H1 (cell line): ENCODE measurements around the gene ULK1. TPM values are rescaled to one million over a fixed set of nuclear protein-coding genes. Genes with fewer than 3 reads are reported as not detected.

ENCODE experiments used
- CTCF ChIA-PET: fragments of 300-600 bp; sonication (Branson Sonifier 250); formaldehyde crosslinking; loops from one replicate; lab custom pipeline; 2021; ENCODE audit not compliant: partially characterized antibody; lab: Charles Lee
- POLR2A ChIA-PET: fragments of 300-600 bp; sonication (Branson Sonifier 250); formaldehyde crosslinking; loops from one replicate; lab custom pipeline; 2021; ENCODE audit warnings: inconsistent platforms; ENCODE audit not compliant: partially characterized antibody; lab: Charles Lee
- DNase-seq, 2 experiments: peaks; one replicate each; pipeline versions ENCODE4 v3.0.0 to v3.0.0-alpha.2; 2010 to 2022; ENCODE audit warnings: low spot score in 2 of 2, low read depth in 1 of 2, mixed read lengths in 1 of 2
- FAIRE-seq: peaks from 2 replicates; lab custom pipeline; 2011; peaks lifted over from hg19 to GRCh38; lab: Jason Lieb, UNC
- H2AFZ ChIP-seq: 2 replicates; pipeline ENCODE4 v1.8.1; 2012; ENCODE audit warnings: low read length, inconsistent platforms
- H2AK5ac ChIP-seq: 2 replicates; pipeline ENCODE4 v1.6.1; 2013; ENCODE audit warnings: low read depth, low read length
- H2BK120ac ChIP-seq: replicated peaks from 2 replicates; pipeline ENCODE3; 2013; ENCODE audit warnings: low read depth, low read length, inconsistent platforms
- H2BK12ac ChIP-seq: 2 replicates; pipeline ENCODE4 v1.6.1; 2013; ENCODE audit warnings: low read depth, low read length
- H2BK15ac ChIP-seq: 2 replicates; pipeline ENCODE4 v1.6.1; 2013; ENCODE audit warnings: low read length
- H2BK20ac ChIP-seq: 2 replicates; pipeline ENCODE4 v1.6.1; 2013; ENCODE audit warnings: low read length
- H2BK5ac ChIP-seq: 2 replicates; pipeline ENCODE4 v1.6.1; 2013; ENCODE audit warnings: low read depth, low read length
- H3K14ac ChIP-seq: 2 replicates; pipeline ENCODE4 v1.6.1; 2013; ENCODE audit warnings: inconsistent platforms; ENCODE audit not compliant: insufficient read length
- H3K18ac ChIP-seq: 2 replicates; pipeline ENCODE4 v1.6.1; 2013; ENCODE audit warnings: low read length; ENCODE audit errors: extremely low read depth
- H3K23ac ChIP-seq: 2 replicates; pipeline ENCODE4 v1.6.1; 2013; ENCODE audit warnings: inconsistent platforms; ENCODE audit not compliant: insufficient read length
- H3K23me2 ChIP-seq: 2 replicates; pipeline ENCODE4 v1.6.1; 2013; ENCODE audit warnings: low read depth, low read length
- H3K27ac ChIP-seq: 2 replicates; pipeline ENCODE4 v1.6.1; 2011; ENCODE audit warnings: low read depth, low read length, inconsistent platforms
- H3K27me3 ChIP-seq, 4 experiments: replicated peaks in 1 of 4; 1 replicate in 1 of 4; 2 replicates in 3 of 4; pipeline versions ENCODE4 v1.6.1 to v1.8.1; 2011 to 2013; ENCODE audit warnings: low read length in 3 of 4, mild to moderate bottlenecking in 3 of 4, inconsistent platforms in 2 of 4, mixed read lengths in 2 of 4, moderate library complexity in 1 of 4; ENCODE audit not compliant: control insufficient read depth in 3 of 4, insufficient read depth in 3 of 4; ENCODE audit errors: extremely low read depth in 1 of 4
- H3K36me3 ChIP-seq, 4 experiments: 2 replicates each; pipeline versions ENCODE4 v1.6.1 to v1.8.1; 2011 to 2013; ENCODE audit warnings: mild to moderate bottlenecking in 4 of 4, low read length in 3 of 4, moderate library complexity in 2 of 4, control low read depth in 1 of 4, inconsistent platforms in 1 of 4; ENCODE audit not compliant: insufficient read depth in 4 of 4, control insufficient read depth in 2 of 4
- H3K4ac ChIP-seq: replicated peaks from 2 replicates; pipeline ENCODE3; 2013; ENCODE audit warnings: low read length, low read depth, mixed read lengths, inconsistent platforms; ENCODE audit not compliant: insufficient read length
- H3K4me1 ChIP-seq, 4 experiments: replicated peaks in 1 of 4; 1 replicate in 1 of 4; 2 replicates in 3 of 4; pipeline versions ENCODE4 v1.6.1 to v1.8.1; 2011 to 2013; ENCODE audit warnings: low read length in 3 of 4, inconsistent platforms in 2 of 4, mixed read lengths in 1 of 4; ENCODE audit not compliant: insufficient read depth in 4 of 4, control insufficient read depth in 3 of 4
- H3K4me2 ChIP-seq, 2 experiments: 2 replicates each; pipeline versions ENCODE4 v1.6.1 to v1.8.1; 2011 to 2013; ENCODE audit warnings: low read depth in 2 of 2, low read length in 2 of 2, control low read depth in 1 of 2, inconsistent platforms in 1 of 2, mild to moderate bottlenecking in 1 of 2; ENCODE audit not compliant: insufficient read depth in 1 of 2
- H3K4me3 ChIP-seq, 4 experiments: fragments of 200-600, 300-600 bp in 1 of 4; sonication (generic), shearing (Covaris generic), sonication (Bioruptor Twin) in 1 of 4; 2 replicates each; pipeline versions ENCODE4 v1.5.1 to v1.8.1; 2011 to 2016; ENCODE audit warnings: low read length in 4 of 4, low read depth in 3 of 4, control low read depth in 2 of 4, inconsistent platforms in 2 of 4, mild to moderate bottlenecking in 2 of 4, mixed read lengths in 1 of 4, moderate library complexity in 1 of 4; ENCODE audit not compliant: insufficient read depth in 2 of 4; ENCODE audit errors: extremely low read depth in 1 of 4
- H3K56ac ChIP-seq: replicated peaks from 2 replicates; pipeline ENCODE3; 2013; ENCODE audit warnings: low read depth, mild to moderate bottlenecking, mixed read lengths, low read length, inconsistent platforms; ENCODE audit not compliant: insufficient read length
- H3K79me1 ChIP-seq: 2 replicates; pipeline ENCODE4 v1.6.1; 2013; ENCODE audit warnings: low read depth, low read length, control low read depth
- H3K79me2 ChIP-seq, 2 experiments: 2 replicates each; pipeline versions ENCODE4 v1.6.1 to v1.8.1; 2012 to 2013; ENCODE audit warnings: low read length in 2 of 2, mild to moderate bottlenecking in 2 of 2, inconsistent platforms in 1 of 2; ENCODE audit not compliant: insufficient read depth in 2 of 2, control insufficient read depth in 1 of 2
- H3K9ac ChIP-seq, 4 experiments: replicated peaks in 1 of 4; 1 replicate in 1 of 4; 2 replicates in 3 of 4; pipeline versions ENCODE4 v1.6.1 to v1.8.1; 2011 to 2013; ENCODE audit warnings: low read depth in 3 of 4, low read length in 3 of 4, control low read depth in 2 of 4, mild to moderate bottlenecking in 2 of 4, moderate library complexity in 2 of 4, inconsistent platforms in 1 of 4; ENCODE audit errors: extremely low read depth in 1 of 4
- H3K9me3 ChIP-seq, 2 experiments: 2 replicates each; pipeline versions ENCODE4 v1.6.1 to v1.8.1; 2012 to 2013; ENCODE audit warnings: mild to moderate bottlenecking in 2 of 2, moderate library complexity in 2 of 2, control low read depth in 1 of 2, inconsistent platforms in 1 of 2, low read depth in 1 of 2, low read length in 1 of 2, mixed read lengths in 1 of 2; ENCODE audit not compliant: insufficient read depth in 2 of 2
- H4K20me1 ChIP-seq, 2 experiments: replicated peaks in 1 of 2; 2 replicates each; pipeline versions ENCODE3 to v1.8.1; 2011 to 2013; ENCODE audit warnings: inconsistent platforms in 2 of 2, low read length in 2 of 2, mild to moderate bottlenecking in 1 of 2; ENCODE audit not compliant: insufficient read depth in 2 of 2, control insufficient read depth in 1 of 2
- H4K5ac ChIP-seq: 2 replicates; pipeline ENCODE4 v1.6.1; 2013; ENCODE audit warnings: low read length, low read depth, mixed read lengths, inconsistent platforms; ENCODE audit not compliant: insufficient read length
- H4K8ac ChIP-seq: 2 replicates; pipeline ENCODE4 v1.8.0; 2013; ENCODE audit warnings: mild to moderate bottlenecking, moderate library complexity, low read length, inconsistent platforms; ENCODE audit not compliant: insufficient read depth; ENCODE audit errors: extremely low read depth
- H4K91ac ChIP-seq: replicated peaks from 2 replicates; pipeline ENCODE3; 2013; ENCODE audit warnings: low read length, mixed read lengths, inconsistent platforms; ENCODE audit not compliant: insufficient read length
- ATF2 ChIP-seq: IDR thresholded peaks from 2 replicates; pipeline ENCODE4 v1.6.1; 2012; ENCODE audit warnings: low read length, inconsistent platforms
- WGBS, 2 experiments: shearing (Covaris generic) in 1 of 2; methylation state at CpG; one replicate each; pipeline versions ENCODE4 v1.1.6 to v1.1.7; 2013 to 2015; ENCODE audit warnings: low lambda C conversion rate in 2 of 2, mixed read lengths in 2 of 2, inconsistent platforms in 1 of 2, low coverage in 1 of 2, missing lambda C conversion rate in 1 of 2; ENCODE audit not compliant: insufficient replicate concordance in 2 of 2, insufficient coverage in 1 of 2, insufficient read length in 1 of 2; ENCODE audit errors: extremely low coverage in 1 of 2, missing lambda C conversion rate in 1 of 2; 5-methylcytosine and 5-hydroxymethylcytosine counted together
- polyA plus RNA-seq, 7 experiments: library from polyadenylated mRNA; depleted of rRNA in 3 of 7; stranded (reverse) in 5 of 7; unstranded in 2 of 7; fragments of >200 nt in 5 of 7; fragments of 200-250 nt in 2 of 7; gene quantifications; 1 replicate in 5 of 7; 2 replicates in 1 of 7; 4 replicates in 1 of 7; pipeline versions ENCODE4 v1.2.1 to v1.2.3, GENCODE V29; 2011 to 2013; ENCODE audit warnings: missing spikeins in 2 of 7, mixed read lengths in 2 of 7
- total RNA-seq: library from RNA; stranded (reverse); fragmentation: NEBNext Ultra II Directional; extraction: Animal tissue kit (Norgen Biotek cat#: 25700); gene quantifications from 2 replicates; pipeline ENCODE4 v1.2.1, GENCODE V29; 2021
- TF ChIP-seq, protein P1 (sequence below), 3 experiments: IDR thresholded peaks; 1 replicate in 2 of 3; 2 replicates in 1 of 3; pipeline versions ENCODE4 v1.5.1 to v1.6.1; 2011; ENCODE audit warnings: low read length in 3 of 3, mild to moderate bottlenecking in 3 of 3, inconsistent platforms in 2 of 3, low read depth in 1 of 3, moderate library complexity in 1 of 3; ENCODE audit not compliant: insufficient read depth in 1 of 3; ENCODE audit errors: control extremely low read depth in 1 of 3

The ULK1 gene
- total and polyA plus RNA-seq, 2 of the 8 experiments (the other 6 are each of a cell fraction or from before 2014, with no cell fraction given) = 13.0 to 44.1 TPM

- no peak overlapping the region for H2BK12ac ChIP-seq
- no peak overlapping the region for H2BK120ac ChIP-seq
- H3K4me2 ChIP-seq = no peak overlapping the region
- H3K79me1 ChIP-seq = no peaks in the 10 kb centered on the region
- peaks cover 9 to 63% (median 32%) of the 10 kb centered on the region in 4 experiments for H3K36me3 ChIP-seq
- no peak overlapping the region for H4K91ac ChIP-seq
- H4K20me1 ChIP-seq = peaks cover 0 to 7% of the 10 kb centered on the region in 2 experiments
- H2AFZ ChIP-seq = no peak overlapping the region
- no peak overlapping the region for H3K18ac ChIP-seq
- no peak overlapping the region for H3K9ac ChIP-seq
- no peak overlapping the region for H2BK20ac ChIP-seq
- FAIRE-seq = no peak
- TF ChIP-seq, protein P1, sequence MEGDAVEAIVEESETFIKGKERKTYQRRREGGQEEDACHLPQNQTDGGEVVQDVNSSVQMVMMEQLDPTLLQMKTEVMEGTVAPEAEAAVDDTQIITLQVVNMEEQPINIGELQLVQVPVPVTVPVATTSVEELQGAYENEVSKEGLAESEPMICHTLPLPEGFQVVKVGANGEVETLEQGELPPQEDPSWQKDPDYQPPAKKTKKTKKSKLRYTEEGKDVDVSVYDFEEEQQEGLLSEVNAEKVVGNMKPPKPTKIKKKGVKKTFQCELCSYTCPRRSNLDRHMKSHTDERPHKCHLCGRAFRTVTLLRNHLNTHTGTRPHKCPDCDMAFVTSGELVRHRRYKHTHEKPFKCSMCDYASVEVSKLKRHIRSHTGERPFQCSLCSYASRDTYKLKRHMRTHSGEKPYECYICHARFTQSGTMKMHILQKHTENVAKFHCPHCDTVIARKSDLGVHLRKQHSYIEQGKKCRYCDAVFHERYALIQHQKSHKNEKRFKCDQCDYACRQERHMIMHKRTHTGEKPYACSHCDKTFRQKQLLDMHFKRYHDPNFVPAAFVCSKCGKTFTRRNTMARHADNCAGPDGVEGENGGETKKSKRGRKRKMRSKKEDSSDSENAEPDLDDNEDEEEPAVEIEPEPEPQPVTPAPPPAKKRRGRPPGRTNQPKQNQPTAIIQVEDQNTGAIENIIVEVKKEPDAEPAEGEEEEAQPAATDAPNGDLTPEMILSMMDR (IDR thresholded peaks at IDR 0.05; ENCODE audit: control extremely low read depth in 1 of 3, insufficient read depth in 1 of 3, low read depth in 1 of 3, low read length in 3 of 3) = peak in 1 of 3 experiments; percentile 28; a peak in 1 of 4 replicates
- TF ChIP-seq ATF2 = no peak
- peak overlapping the region; percentile 35; the same call in 1 of the 2 replicates for H4K8ac ChIP-seq
- H3K23me2 ChIP-seq = peaks cover 4% of the 10 kb centered on the region; the same call in 1 of the 2 replicates
- WGBS, 2 experiments = 93% methylated on average over 34 of the region's 36 CpGs; no CpG with 5 or more reads in 1 of the 2 experiments
- H3K56ac ChIP-seq = no peak overlapping the region
- H3K4ac ChIP-seq = no peak overlapping the region
- no peak overlapping the region for H3K27ac ChIP-seq
- no peak overlapping the region for H2BK15ac ChIP-seq
- H2BK5ac ChIP-seq = no peak overlapping the region
- ChIA-PET CTCF (interaction anchor here (1.3 to 1.6 kb wide), 2 partner anchors 11 to 12 kb away, joined by 3 to 6 read pairs; no protein-coding TSS in a partner anchor), POLR2A (interaction anchor here (0.9 to 2.3 kb wide), 6 partner anchors 13 to 62 kb away, joined by 3 to 8 read pairs (median 3); partner anchors contain the start of genes EP400 and PUS1)
- no peak overlapping the region for H3K23ac ChIP-seq
- H4K5ac ChIP-seq = no peak overlapping the region
- no peak overlapping the region for H3K14ac ChIP-seq
- no peak overlapping the region for H2AK5ac ChIP-seq
- no peaks in the 10 kb centered on the region for H3K79me2 ChIP-seq
- H3K9me3 ChIP-seq = no peaks in the 10 kb centered on the region
- no peak overlapping the region for H3K4me3 ChIP-seq
- DNase-seq = no peak
- H3K4me1 ChIP-seq = no peaks in the 10 kb centered on the region
- H3K27me3 ChIP-seq = no peaks in the 10 kb centered on the region
Observed at GRCh38 chr12:131916306-131917138, 22.1 kb downstream of the ULK1 start.
